Lower lobe of right lung (tissue), 2 donors: ENCODE data around the gene IBA57. TPM values are rescaled to one million over a fixed set of nuclear protein-coding genes. Genes with fewer than 3 reads are reported as not detected.

Experiments
- ATAC-seq, 2 donors: fragments of 200-7000 bp; cut with Tn5 transposase; one replicate each; pipeline ENCODE4 v1.9.1; 2020 to 2022; ENCODE audit warnings: mild to moderate bottlenecking in 2 of 2, moderate library complexity in 2 of 2
- DNase-seq: peaks from one replicate; pipeline ENCODE4 v3.0.0-alpha.2; 2020
- H3K27ac ChIP-seq: fragments of 200-600 bp; one replicate; pipeline ENCODE4 v1.8.0; 2022
- H3K27me3 ChIP-seq: fragments of 200-600 bp; one replicate; pipeline ENCODE4 v1.8.0; 2022; ENCODE audit warnings: low read depth
- H3K36me3 ChIP-seq: fragments of 200-600 bp; one replicate; pipeline ENCODE4 v1.8.0; 2022; ENCODE audit warnings: mild to moderate bottlenecking
- H3K4me1 ChIP-seq: fragments of 200-600 bp; one replicate; pipeline ENCODE4 v1.8.0; 2022
- H3K4me3 ChIP-seq: fragments of 200-600 bp; one replicate; pipeline ENCODE4 v1.8.0; 2022; ENCODE audit warnings: mild to moderate bottlenecking
- H3K9me3 ChIP-seq: fragments of 200-600 bp; one replicate; pipeline ENCODE4 v1.8.0; 2022
- intact Hi-C: fragments of 100-400 bp; cut with DNase I; formaldehyde crosslinking; loops from one replicate; pipeline ENCODE4 v1.11.0; 2022
- total RNA-seq: library from RNA; stranded (reverse); fragmentation: NEBNext Ultra II Directional; extraction: Animal tissue kit (Norgen Biotek cat#: 25700); gene quantifications from one replicate; pipeline ENCODE4 v1.2.1, GENCODE V29; 2021
- TF ChIP-seq, protein P1 (sequence below): fragments of 200-600 bp; IDR thresholded peaks from one replicate; pipeline ENCODE4 v1.8.0; 2022; ENCODE audit warnings: antibody characterized with exemption, mild to moderate bottlenecking
- donor health status: DM: no; HTN: yes; CAD: no; lungs with severe emphysema.

The IBA57 gene
- total RNA-seq, 1 donor from 2014 or later: 10.7 TPM

DNA sequence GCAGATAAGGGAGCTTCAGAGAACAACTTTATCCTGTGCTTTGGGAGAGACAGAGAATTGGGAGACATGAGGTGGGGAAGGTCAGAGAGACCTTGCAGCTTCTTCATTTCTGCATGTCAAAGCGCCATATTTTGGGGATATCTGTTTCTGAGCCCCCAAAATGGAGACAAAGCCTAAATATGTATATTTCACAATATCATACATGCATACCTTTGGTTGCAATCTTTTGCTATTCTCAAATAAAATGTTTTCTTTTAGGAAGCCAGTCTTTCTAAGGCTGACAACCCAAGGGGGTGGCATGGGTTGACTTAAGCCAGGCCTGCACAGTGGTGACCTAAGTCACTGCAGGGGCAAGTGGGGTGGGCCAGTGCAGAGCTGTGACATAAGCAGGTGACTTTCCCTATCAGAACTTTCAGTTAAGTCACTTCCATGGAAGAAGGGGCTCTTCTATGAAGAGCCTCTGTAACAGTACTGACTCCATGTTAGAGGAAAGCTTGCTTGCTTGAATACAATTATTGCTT lies 42.6 kb upstream of the IBA57 start:
- H3K36me3 ChIP-seq: no peaks in the 10 kb centered on the region
- intact Hi-C loops: no loop called here
- DNase-seq (no peak), ATAC-seq (no peak)
- no peaks in the 10 kb centered on the region for H3K27me3 ChIP-seq
- TF ChIP-seq, protein P1, sequence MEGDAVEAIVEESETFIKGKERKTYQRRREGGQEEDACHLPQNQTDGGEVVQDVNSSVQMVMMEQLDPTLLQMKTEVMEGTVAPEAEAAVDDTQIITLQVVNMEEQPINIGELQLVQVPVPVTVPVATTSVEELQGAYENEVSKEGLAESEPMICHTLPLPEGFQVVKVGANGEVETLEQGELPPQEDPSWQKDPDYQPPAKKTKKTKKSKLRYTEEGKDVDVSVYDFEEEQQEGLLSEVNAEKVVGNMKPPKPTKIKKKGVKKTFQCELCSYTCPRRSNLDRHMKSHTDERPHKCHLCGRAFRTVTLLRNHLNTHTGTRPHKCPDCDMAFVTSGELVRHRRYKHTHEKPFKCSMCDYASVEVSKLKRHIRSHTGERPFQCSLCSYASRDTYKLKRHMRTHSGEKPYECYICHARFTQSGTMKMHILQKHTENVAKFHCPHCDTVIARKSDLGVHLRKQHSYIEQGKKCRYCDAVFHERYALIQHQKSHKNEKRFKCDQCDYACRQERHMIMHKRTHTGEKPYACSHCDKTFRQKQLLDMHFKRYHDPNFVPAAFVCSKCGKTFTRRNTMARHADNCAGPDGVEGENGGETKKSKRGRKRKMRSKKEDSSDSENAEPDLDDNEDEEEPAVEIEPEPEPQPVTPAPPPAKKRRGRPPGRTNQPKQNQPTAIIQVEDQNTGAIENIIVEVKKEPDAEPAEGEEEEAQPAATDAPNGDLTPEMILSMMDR: no peak
- no peak overlapping the region for H3K4me3 ChIP-seq
- H3K4me1 ChIP-seq: no peaks in the 10 kb centered on the region
- H3K27ac ChIP-seq: no peak overlapping the region
- H3K9me3 ChIP-seq: no peaks in the 10 kb centered on the region

DNA sequence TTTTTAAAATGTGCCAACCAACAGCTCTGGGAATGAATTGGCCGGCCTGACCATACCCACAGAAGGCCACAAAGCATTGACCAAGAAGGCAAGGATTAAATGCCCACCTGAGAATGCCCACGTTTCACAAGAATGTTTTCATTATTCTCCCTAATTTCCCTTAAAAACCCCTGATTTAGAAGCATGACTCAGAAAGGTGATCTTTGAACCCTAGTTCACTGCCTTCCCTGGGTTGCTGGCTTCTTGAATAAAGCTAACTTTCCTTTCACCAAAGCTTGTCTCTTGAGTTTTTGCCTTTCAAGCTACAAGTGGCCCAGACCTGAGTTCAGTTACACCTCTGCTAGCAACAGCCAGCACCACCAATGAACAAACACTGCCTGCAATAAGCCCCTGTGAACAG lies 42.1 kb upstream of the IBA57 start:
- Histone ChIP-seq H3K27ac (no peak overlapping the region), H3K9me3 (no peaks in the 10 kb centered on the region), H3K4me1 (no peaks in the 10 kb centered on the region), H3K27me3 (no peaks in the 10 kb centered on the region), H3K36me3 (no peaks in the 10 kb centered on the region), H3K4me3 (no peak overlapping the region)
- intact Hi-C loops: no loop called here
- DNase-seq: no peak
- ATAC-seq: no peak
- TF ChIP-seq, protein P1: no peak

DNA sequence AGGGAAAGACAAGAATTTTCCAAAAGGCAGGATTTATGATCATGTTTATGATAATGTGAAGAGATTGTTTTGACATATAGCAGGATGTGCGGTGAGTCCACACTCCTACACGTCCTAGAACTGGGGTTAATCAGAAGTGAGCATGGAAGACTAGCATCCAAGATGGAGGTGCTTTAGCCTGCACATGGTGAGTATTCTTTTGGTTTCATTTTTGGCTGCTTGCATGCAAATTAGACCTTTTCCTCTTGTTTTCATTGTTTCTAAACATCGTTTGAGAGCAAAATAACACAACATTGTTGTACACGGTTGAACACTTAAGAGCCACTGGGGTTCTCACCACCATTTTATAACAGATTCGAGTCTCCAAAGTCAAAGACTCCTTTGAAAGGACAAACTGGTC lies 40.4 kb upstream of the IBA57 start:
- H3K4me1 ChIP-seq: no peaks in the 10 kb centered on the region
- intact Hi-C loops: no loop called here
- no peaks in the 10 kb centered on the region for H3K9me3 ChIP-seq
- TF ChIP-seq, protein P1: no peak
- ATAC-seq (no peak), DNase-seq (no peak)
- no peak overlapping the region for H3K4me3 ChIP-seq
- H3K27me3 ChIP-seq: no peaks in the 10 kb centered on the region
- H3K27ac ChIP-seq: no peak overlapping the region
- no peaks in the 10 kb centered on the region for H3K36me3 ChIP-seq

DNA sequence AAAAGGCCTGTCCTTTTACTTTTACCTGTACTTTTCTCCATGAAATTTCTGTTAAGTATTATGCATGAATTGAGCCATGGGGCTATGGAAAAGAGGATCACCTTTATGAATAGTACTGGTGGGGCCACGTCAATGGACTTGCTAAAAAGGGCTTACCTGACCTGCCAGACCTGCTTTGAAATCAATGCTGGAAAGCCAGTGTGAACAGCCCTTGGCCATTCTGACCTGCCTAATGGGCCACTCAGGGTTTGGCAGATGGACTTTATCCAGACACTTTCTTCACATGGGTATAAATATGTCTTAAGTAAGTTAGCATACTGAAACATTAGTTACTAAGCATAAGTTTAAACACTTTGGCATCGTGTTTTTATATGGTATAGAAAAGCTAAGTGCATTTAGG lies 33.8 kb upstream of the IBA57 start:
- intact Hi-C loops: no loop called here
- no peak overlapping the region for H3K4me3 ChIP-seq
- H3K4me1 ChIP-seq: no peaks in the 10 kb centered on the region
- H3K27ac ChIP-seq: peak overlapping the region; percentile 70
- no peaks in the 10 kb centered on the region for H3K27me3 ChIP-seq
- TF ChIP-seq, protein P1: no peak
- peak in 1 of 2 donors; percentile 28 for ATAC-seq
- no peaks in the 10 kb centered on the region for H3K36me3 ChIP-seq
- DNase-seq: no peak
- H3K9me3 ChIP-seq: no peaks in the 10 kb centered on the region

DNA sequence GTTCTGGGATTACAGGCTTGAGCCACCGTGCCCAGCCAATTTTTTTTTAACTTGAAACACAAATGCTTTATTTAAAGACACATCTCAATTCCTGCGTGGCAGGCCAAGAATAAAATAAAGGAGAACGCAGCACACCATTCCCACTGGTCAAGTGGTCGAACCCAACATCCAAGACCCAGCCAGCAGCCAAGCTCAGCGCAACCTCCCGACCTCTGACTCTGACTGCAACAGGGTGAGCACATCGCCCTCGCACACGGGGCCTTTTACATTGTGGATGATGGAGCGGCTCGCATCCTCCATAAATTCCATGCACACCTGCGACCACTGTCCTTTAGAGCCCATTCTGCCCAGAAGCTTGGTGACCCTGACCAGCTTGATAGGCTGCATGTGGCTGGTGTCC lies 31.0 kb upstream of the IBA57 start:
- intact Hi-C loops: no loop called here
- ATAC-seq (no peak), DNase-seq (no peak)
- H3K4me1 ChIP-seq: no peaks in the 10 kb centered on the region
- no peaks in the 10 kb centered on the region for H3K27me3 ChIP-seq
- H3K9me3 ChIP-seq: no peaks in the 10 kb centered on the region
- no peak overlapping the region for H3K27ac ChIP-seq
- no peak overlapping the region for H3K4me3 ChIP-seq
- no peaks in the 10 kb centered on the region for H3K36me3 ChIP-seq
- TF ChIP-seq, protein P1: no peak

DNA sequence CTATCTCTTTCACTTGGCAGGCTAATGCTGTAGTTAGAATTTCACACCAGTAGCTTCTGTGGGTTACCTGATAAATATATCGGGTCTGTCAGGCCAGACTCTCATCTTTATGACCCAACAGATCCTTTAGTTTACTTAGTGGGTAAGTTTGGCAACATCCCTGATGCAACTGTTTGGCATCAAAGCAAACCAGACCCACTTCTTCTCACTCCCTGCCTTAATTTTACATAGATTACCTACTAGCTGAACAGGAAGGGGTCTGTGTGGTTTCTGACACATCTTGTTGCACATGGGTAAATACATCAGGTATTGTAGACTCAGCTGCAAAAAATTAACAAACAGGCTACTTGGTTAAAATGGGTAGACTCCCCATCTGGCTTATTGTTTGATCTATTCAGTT lies 28.7 kb upstream of the IBA57 start:
- intact Hi-C loops: no loop called here

More for the DNA sequence above, 28.7 kb upstream of the IBA57 start:
- no peak for ATAC-seq
- peaks cover 7% of the 10 kb centered on the region for H3K36me3 ChIP-seq
- TF ChIP-seq, protein P1: no peak
- H3K4me1 ChIP-seq: peaks cover 11% of the 10 kb centered on the region
- no peak overlapping the region for H3K27ac ChIP-seq
- no peaks in the 10 kb centered on the region for H3K27me3 ChIP-seq
- no peaks in the 10 kb centered on the region for H3K9me3 ChIP-seq
- no peak for DNase-seq
- H3K4me3 ChIP-seq: no peak overlapping the region
